ENCODE data around the gene ETV6.

DNA sequence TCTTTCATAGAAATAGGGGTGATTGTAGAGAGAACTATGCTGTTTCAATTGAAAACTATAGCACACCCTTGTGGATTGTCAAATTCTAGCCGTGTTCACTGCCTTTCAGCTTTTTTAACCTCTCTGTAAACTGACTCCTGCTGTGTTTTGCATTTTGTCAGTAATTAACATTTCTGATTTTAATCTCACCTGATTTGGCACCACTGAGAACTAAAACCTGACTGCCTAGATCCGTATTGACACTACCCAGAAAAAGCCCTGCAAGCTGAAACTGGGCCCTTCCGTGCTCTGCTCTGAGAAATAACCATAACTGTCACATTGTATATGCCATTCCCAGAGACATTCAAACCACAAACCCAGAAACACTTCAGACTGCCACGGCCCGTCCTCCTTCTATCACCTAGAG, 26.6 kb upstream of the ETV6 start:
- TF ChIP-seq, protein P1, sequence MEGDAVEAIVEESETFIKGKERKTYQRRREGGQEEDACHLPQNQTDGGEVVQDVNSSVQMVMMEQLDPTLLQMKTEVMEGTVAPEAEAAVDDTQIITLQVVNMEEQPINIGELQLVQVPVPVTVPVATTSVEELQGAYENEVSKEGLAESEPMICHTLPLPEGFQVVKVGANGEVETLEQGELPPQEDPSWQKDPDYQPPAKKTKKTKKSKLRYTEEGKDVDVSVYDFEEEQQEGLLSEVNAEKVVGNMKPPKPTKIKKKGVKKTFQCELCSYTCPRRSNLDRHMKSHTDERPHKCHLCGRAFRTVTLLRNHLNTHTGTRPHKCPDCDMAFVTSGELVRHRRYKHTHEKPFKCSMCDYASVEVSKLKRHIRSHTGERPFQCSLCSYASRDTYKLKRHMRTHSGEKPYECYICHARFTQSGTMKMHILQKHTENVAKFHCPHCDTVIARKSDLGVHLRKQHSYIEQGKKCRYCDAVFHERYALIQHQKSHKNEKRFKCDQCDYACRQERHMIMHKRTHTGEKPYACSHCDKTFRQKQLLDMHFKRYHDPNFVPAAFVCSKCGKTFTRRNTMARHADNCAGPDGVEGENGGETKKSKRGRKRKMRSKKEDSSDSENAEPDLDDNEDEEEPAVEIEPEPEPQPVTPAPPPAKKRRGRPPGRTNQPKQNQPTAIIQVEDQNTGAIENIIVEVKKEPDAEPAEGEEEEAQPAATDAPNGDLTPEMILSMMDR (IDR thresholded peaks at IDR 0.05; ENCODE audit: control extremely low read depth in 1 of 3, insufficient read depth in 1 of 3, low read depth in 1 of 3, low read length in 3 of 3), result peak in 1 of 3 experiments; percentile 32; a peak in 1 of 4 replicates
- TF ChIP-seq CTBP2 (IDR thresholded peaks at IDR 0.05; ENCODE audit: borderline replicate concordance, insufficient read depth, insufficient read length, low read length), result no peak
- TF ChIP-seq, protein P2, sequence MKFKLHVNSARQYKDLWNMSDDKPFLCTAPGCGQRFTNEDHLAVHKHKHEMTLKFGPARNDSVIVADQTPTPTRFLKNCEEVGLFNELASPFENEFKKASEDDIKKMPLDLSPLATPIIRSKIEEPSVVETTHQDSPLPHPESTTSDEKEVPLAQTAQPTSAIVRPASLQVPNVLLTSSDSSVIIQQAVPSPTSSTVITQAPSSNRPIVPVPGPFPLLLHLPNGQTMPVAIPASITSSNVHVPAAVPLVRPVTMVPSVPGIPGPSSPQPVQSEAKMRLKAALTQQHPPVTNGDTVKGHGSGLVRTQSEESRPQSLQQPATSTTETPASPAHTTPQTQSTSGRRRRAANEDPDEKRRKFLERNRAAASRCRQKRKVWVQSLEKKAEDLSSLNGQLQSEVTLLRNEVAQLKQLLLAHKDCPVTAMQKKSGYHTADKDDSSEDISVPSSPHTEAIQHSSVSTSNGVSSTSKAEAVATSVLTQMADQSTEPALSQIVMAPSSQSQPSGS (IDR thresholded peaks at IDR 0.05; ENCODE audit: low read length), result no peak

Measured in H1 (cell line).